ENCODE data around the gene ISCA2.

Gene ISCA2

GRCh38 chr14:74509587-74510222 lies 16.1 kb downstream of the ISCA2 start:
- DNase-seq: no peak

GRCh38 chr14:74510223-74510931 lies 16.8 kb downstream of the ISCA2 start:
- no peak for DNase-seq

- DNase-seq: peak; percentile 66
Observed at GRCh38 chr14:74510959-74511409, 17.4 kb downstream of the ISCA2 start.

- DNase-seq: no peak
Observed at GRCh38 chr14:74511966-74512830, 18.6 kb downstream of the ISCA2 start.

DNA sequence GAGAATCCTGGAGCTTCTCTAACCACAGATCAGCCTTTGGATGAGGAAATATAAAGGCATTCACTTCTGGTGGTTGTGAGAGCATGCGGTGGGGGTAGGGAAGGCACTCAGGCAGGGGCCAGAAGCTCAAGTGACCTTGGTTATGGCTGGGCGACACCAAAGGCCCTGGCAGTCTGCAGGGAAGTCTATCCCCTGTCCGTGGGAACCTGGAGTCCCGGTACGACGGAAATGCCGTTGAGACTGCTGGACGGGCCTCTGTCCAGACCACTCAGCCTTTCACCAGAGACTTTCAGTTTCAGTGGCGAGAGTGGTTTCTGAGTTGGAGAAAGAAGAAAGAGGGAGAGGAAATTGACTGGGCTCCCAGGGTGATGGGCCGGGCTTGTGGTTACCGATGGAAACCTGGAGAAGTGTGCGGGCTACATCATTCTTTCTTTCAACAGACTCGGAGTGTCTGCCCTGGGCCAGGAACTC lies 20.9 kb downstream of the ISCA2 start:
- no peak for DNase-seq

DNA sequence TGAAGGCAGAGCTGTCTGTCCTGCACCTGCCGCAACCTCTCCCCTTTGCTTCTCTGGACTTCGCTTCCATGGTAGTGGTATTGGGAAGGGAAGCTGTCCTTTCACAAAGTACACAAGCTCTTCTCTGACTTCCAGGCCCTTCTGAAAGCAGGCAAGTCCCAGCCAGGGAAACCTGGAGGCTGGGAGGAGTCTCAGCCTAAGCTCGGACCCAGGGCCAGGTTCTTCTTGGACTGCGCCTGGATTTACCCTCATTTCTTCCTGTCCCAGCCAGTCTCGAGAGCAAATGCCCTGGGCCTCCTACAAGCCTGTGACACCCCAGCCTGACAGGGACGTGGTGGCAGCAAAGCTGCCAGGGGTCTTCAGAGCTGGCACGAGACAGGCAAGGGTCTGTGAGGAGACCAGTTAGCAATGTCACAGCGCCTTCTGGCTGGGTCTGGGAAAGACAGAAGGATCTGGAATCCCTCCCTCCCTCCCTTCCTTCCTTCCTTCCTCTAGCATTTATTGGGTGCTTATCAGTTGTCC lies 22.4 kb downstream of the ISCA2 start:
- DNase-seq: no peak

DNA sequence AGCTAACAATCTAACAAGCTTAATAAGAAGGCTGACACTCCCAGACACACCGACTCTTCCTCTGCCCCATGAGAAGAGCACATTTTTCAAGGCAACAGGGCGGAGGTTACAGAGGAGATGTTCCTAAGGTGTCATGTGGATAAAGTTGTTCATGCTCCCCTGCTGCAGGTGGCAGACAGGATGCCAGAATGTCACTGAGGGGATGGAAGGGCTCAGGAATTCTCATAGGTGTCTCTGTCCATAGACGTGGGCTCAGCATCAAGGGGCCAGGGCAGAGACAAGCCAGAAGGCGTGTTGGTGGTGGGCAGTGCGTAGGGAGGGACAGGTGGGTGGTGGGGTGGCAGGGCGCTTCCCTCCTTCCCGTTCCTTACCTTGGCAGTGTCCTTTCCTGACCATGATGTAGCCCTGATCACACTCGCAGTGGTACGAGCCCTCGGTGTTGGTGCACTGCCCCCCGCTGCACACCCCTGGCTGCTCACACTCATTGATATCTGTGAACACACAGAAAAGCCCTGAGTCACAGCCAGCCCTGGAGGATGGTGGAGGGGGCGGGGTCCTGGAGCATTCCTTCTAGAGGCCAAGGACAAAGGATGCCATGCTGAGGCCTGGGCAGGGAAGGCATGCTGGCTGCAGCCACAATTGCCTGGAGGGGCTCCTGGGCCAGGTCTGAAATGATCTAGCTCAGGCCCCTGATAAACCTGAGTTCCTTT lies 23.0 kb downstream of the ISCA2 start:
- peak; percentile 23 for DNase-seq

DNA sequence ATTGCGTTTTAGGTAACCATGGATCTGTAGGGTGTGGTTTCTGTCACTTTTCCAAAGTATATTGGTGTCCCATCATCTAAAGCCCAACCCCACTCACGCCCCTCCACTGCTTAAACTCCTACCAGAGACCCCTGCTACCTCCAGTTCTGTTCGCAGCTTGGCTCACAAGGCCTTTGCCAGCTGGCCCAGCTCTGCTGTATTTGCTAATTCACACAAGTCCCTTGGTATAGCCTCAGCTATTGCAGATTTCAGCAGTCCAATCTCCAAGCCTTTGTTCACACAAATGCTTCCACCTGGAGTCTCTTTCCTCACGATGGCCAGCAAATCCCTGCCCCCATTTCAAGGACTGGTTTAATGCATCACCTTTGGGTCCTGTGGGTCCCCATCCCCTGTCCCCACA lies 24.2 kb downstream of the ISCA2 start:
- DNase-seq: no peak

- no peak for DNase-seq
Observed at GRCh38 chr14:74518221-74518620, 24.7 kb downstream of the ISCA2 start.

DNA sequence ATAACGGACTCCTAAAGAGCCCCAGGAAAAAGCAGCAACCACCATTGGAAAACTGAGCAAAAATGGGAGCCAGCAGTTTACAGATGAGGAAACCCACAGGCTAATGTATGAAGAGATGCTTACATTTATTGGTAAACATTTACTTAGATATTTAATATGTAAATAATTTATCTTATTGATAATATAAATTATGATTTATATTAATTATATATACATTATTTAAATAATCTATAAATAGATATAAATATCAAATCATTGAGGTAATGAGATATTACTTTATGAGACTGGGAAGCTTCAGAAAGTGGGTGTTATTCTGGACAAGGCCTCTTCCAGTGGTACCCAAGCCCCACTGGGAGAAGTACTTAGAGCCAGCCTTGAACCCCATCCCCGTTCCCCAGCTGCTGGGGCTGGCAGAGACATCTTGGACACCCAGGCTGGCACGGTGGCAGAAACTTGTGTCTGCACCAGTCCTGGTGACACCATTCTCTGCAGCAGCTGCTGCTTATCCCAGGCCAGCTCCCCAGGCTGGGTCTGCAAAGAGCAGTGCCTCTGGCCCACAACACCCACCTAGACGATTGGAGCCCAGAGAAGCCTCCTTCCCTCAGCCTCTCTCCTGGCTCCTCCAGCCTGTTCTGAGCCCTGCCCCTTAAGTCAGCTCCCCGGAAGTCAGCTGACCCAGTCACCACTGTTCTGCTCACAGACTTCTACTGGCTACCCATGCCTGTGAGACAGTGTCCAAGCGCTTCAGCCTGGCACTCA lies 25.9 kb downstream of the ISCA2 start:
- no peak for DNase-seq

DNA sequence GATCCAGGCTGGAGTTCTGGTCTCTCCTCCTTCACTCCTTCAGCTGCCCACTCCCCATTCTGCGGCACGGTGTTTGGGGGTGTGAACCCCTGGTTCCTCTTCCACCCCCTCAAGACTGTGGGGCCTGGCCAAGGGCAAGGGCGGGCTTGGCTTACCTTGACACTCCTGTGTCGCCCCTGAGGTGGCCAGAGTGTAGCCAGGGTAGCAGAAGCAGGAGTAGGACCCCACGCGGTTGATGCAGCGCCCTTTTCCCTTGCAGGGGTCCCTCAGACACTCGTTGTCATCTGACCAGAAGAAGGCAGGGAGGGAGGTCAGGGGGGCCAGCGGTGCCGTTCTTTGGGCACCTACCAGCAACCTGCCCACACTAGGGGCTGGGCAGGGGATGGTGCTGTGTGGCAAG lies 28.2 kb downstream of the ISCA2 start:
- DNase-seq: no peak

GRCh38 chr14:74522740-74523139 lies 29.2 kb downstream of the ISCA2 start:
- no peak for DNase-seq

DNA sequence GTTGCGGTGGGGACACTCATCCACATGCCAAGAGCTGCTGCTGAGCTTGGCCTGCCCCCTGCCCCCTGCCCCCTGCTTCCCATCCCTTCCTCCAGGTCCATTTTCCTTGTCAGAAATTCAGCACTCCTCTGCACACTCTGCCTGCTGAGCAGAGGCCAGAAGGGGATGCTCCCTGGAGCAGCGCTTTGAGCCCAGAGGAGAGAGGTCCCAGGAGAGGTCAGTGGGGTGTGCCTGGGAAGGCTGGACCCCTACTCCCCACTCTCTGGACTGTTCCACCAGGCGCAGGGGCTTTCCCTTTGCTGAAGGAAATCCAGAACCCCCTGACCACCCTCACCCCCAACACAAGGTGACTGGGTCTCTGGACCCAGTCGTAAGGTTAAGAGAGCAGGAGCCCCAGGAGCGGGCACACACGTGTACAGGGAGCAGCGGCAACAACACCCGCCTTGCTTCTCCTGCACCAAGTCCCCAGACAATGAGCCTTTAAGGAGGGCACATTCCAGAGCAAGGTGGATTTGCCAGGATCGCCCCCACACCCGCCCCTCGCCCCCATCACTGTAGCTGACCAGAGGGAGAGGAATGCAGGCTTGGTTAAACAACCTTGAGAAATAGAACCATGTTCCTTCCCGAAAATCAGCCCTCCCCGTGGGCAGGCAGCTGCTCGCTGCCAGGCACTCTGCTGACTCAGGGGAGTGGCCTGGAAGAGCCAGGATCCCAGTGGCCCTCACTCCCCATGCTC lies 30.7 kb downstream of the ISCA2 start:
- no peak for DNase-seq

- DNase-seq: no peak
Observed at GRCh38 chr14:74524812-74525135, 31.2 kb downstream of the ISCA2 start.

- no peak for DNase-seq
Observed at GRCh38 chr14:74525361-74525851, 31.8 kb downstream of the ISCA2 start.

- DNase-seq: no peak
Observed at GRCh38 chr14:74526854-74527585, 33.5 kb downstream of the ISCA2 start.

GRCh38 chr14:74527736-74528280 lies 34.2 kb downstream of the ISCA2 start:
- DNase-seq: no peak

DNA sequence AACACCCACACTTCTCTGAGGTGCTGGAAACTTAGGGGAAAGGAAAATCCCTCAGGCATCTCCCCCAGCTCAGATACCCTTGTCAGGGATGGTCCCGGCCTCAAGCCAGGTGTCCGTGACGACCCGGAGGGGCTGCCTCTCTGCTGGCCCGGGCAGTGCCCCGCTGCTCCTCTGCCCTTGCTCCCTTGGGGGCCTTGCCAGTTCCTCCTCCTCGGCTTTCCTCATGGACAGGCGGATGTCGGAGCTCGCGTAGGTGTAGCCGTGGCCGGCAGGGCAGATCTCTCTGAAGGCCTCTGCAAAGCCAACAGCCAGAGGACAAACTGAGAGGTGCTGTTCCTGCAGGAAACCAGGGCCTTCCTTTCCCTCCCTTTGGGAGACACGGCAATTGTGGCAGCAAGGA lies 34.8 kb downstream of the ISCA2 start:
- no peak for DNase-seq

- DNase-seq: no peak
Observed at GRCh38 chr14:74528886-74529285, 35.3 kb downstream of the ISCA2 start.

- DNase-seq: no peak
Observed at GRCh38 chr14:74531006-74531405, 37.4 kb downstream of the ISCA2 start.

Measured in amniotic stem cell (primary cell).